ENCODE measurements around the gene CHST2.

CHST2 gene

DNA sequence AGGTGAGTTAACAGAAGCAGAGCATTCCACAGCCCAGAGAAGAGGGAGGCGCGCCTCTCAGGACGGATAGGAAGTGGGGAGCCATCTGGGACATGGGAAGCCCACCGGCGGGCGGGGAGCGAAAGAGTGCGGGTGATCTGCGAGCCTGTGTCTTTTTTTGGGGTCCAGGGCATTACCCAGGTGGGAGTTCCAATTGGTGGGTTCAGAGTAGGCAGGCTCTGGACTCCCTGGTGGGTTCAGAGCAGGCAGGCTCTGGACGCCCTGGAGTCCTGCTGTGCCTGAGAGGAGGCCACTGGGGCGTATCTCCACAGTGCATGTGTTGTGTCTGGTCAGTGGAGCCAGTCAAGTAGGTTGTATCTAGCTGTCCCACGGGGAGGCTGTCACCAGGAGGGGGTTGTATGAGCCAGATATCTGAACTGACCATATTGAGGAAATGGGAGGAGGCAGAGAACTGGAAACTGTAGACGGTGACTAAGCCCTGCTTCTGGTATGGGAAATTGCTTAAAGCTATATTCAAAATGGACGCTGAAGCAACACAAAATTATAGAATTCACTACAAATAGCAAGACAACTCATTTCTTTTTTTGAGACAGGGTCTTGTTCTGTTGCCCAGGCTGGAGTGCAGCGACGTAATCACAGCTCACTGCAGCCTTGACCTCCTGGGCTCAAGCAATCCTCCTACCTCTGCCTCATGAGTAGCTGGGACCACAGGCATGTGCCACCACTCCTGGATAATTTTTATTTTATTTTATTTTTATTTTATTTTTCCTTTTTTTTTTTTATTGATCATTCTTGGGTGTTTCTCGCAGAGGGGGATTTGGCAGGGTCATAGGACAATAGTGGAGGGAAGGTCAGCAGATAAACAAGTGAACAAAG is 34.5 kb upstream of the CHST2 start:
- Histone ChIP-seq H3K4me1 (ENCODE audit: insufficient read depth, low read length) (no peaks in the 10 kb centered on the region), H3K4me3 (ENCODE audit: low read length) (no peak overlapping the region), H3K27me3 (ENCODE audit: insufficient read depth, low read length) (no peaks in the 10 kb centered on the region), H3K9ac (ENCODE audit: low read depth, low read length) (no peak overlapping the region), H3K9me3 (ENCODE audit: insufficient read depth, low read depth, low read length) (peaks cover 3% of the 10 kb centered on the region), H3K27ac (ENCODE audit: low read length) (no peak overlapping the region), H3K36me3 (ENCODE audit: insufficient read depth, low read depth, low read length) (no peaks in the 10 kb centered on the region)

DNA sequence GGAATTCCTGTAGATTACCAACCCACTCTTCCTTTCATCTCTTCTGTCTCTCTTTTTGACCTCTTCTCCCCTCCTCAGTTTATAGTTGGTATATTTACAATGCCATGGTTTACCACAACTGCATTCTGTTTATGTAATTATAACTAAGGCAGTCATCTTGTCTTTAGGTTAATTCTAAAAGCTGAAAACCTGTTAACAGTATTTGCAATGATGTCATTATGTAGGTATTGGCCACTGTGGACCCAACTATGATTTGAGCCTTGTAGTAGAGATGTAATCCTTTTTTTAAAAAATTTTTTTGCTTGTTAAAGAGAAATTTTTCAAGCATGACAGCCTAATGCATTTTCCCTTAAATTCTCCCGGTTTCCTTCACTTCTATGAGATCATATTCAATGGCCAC is 30.7 kb upstream of the CHST2 start:
- no peaks in the 10 kb centered on the region for H3K36me3 ChIP-seq (ENCODE audit: insufficient read depth, low read depth, low read length)
- H3K27me3 ChIP-seq (ENCODE audit: insufficient read depth, low read length) = no peaks in the 10 kb centered on the region
- H3K4me1 ChIP-seq (ENCODE audit: insufficient read depth, low read length) = no peaks in the 10 kb centered on the region
- no peak overlapping the region for H3K9ac ChIP-seq (ENCODE audit: low read depth, low read length)
- H3K4me3 ChIP-seq (ENCODE audit: low read length) = no peak overlapping the region
- H3K9me3 ChIP-seq (ENCODE audit: insufficient read depth, low read depth, low read length) = peaks cover 3% of the 10 kb centered on the region
- H3K27ac ChIP-seq (ENCODE audit: low read length) = no peak overlapping the region

GRCh38 chr3:143089965-143090364 is 29.6 kb upstream of the CHST2 start:
- Histone ChIP-seq H3K27ac (ENCODE audit: low read length) (no peak overlapping the region), H3K9me3 (ENCODE audit: insufficient read depth, low read depth, low read length) (peaks cover 3% of the 10 kb centered on the region), H3K4me1 (ENCODE audit: insufficient read depth, low read length) (no peaks in the 10 kb centered on the region), H3K4me3 (ENCODE audit: low read length) (no peak overlapping the region), H3K27me3 (ENCODE audit: insufficient read depth, low read length) (no peaks in the 10 kb centered on the region), H3K9ac (ENCODE audit: low read depth, low read length) (no peak overlapping the region), H3K36me3 (ENCODE audit: insufficient read depth, low read depth, low read length) (no peaks in the 10 kb centered on the region)

DNA sequence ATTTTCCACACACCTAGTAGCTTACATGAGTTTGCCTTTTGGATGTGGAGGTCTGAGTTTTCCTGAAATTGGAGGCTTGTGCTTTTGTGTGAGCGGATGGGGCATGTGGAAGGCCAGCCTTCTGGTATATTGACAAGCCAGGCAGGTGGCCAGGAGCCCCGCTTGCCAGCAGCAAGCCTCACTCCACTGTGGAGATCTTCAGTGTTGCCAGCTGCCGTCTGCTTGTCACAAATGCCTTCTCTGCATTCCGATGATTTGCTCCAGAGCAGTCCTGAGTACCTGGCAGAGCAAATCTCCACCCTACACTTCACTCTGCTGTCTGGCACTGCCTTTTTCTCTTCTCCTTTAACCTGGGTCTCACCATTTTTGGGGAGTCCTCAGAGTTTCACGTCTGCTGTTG is 29.1 kb upstream of the CHST2 start:
- Histone ChIP-seq H3K36me3 (ENCODE audit: insufficient read depth, low read depth, low read length) (no peaks in the 10 kb centered on the region), H3K4me1 (ENCODE audit: insufficient read depth, low read length) (no peaks in the 10 kb centered on the region), H3K27me3 (ENCODE audit: insufficient read depth, low read length) (no peaks in the 10 kb centered on the region), H3K9me3 (ENCODE audit: insufficient read depth, low read depth, low read length) (no peaks in the 10 kb centered on the region; the same call in 1 of the 2 replicates), H3K27ac (ENCODE audit: low read length) (no peak overlapping the region), H3K4me3 (ENCODE audit: low read length) (no peak overlapping the region), H3K9ac (ENCODE audit: low read depth, low read length) (no peak overlapping the region)

DNA sequence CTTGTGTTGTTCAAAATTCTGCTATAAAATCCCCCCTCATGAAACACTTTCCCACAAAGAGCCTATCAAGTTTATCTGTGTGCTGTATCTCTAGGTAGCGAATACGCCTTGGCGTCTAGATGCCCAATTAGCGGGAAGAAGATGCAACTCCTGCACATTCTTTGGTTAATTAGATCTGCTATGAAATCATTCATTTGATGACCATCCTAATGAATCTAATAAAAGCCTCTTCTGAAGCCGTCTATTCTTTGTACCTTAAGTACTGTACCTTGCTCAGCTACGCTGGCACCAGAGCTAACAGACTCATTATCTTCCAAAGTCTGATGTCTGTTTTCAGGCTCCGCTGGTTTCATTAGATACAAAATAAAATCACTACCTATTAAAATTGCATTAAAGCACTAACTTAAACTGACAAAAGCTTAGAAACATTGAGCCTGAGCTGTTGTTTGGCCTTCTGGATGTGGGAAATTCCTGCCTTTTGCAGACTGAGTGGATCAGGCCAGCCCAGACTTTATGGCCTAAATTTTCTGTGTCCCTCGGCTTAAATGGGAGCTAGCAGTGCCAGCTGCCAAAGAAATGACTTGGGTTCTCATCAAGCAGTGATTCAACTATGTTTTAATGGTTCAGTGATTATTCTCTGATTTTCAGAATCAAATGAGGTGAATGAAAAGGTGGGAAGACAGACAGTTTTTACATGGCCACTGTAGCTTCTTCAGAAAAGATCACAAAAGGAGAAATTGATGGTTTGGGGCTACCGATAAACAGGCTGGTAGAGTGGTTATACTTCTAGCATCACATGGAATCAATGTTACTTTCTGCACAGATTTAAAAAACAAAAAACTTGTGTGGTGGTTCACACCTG is 28.4 kb upstream of the CHST2 start:
- no peaks in the 10 kb centered on the region for H3K36me3 ChIP-seq (ENCODE audit: insufficient read depth, low read depth, low read length)
- no peak overlapping the region for H3K4me3 ChIP-seq (ENCODE audit: low read length)
- H3K9me3 ChIP-seq (ENCODE audit: insufficient read depth, low read depth, low read length) = peaks cover 5% of the 10 kb centered on the region
- no peaks in the 10 kb centered on the region for H3K4me1 ChIP-seq (ENCODE audit: insufficient read depth, low read length)
- H3K27me3 ChIP-seq (ENCODE audit: insufficient read depth, low read length) = no peaks in the 10 kb centered on the region
- H3K9ac ChIP-seq (ENCODE audit: low read depth, low read length) = no peak overlapping the region
- no peak overlapping the region for H3K27ac ChIP-seq (ENCODE audit: low read length)

DNA sequence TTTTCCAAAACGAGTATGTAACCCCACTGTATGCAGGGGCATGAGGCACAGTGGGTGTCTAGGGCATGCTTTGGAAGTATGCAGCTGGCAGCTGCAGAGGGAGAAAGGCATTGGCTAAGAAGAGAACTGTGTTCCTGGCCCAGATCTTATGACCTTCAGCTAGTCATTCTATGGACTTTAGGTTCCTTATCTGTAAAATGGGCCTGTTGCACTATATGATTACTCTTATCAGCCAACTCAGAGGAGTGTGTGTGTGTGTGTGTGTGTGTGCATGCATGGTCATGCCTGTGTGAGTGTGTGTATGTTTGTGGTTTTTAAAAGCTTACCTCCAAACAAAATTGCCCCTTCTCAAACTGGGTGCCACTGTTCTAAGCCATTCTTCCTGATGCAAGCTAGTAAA is 27.4 kb upstream of the CHST2 start:
- no peaks in the 10 kb centered on the region for H3K4me1 ChIP-seq (ENCODE audit: insufficient read depth, low read length)
- H3K4me3 ChIP-seq (ENCODE audit: low read length) = no peak overlapping the region
- H3K9ac ChIP-seq (ENCODE audit: low read depth, low read length) = no peak overlapping the region
- H3K27ac ChIP-seq (ENCODE audit: low read length) = no peak overlapping the region
- peaks cover 14% of the 10 kb centered on the region for H3K9me3 ChIP-seq (ENCODE audit: insufficient read depth, low read depth, low read length)
- H3K27me3 ChIP-seq (ENCODE audit: insufficient read depth, low read length) = no peaks in the 10 kb centered on the region
- no peaks in the 10 kb centered on the region for H3K36me3 ChIP-seq (ENCODE audit: insufficient read depth, low read depth, low read length)

- H3K9me3 ChIP-seq (ENCODE audit: insufficient read depth, low read depth, low read length) = peaks cover 17% of the 10 kb centered on the region
- no peak overlapping the region for H3K4me3 ChIP-seq (ENCODE audit: low read length)
- H3K4me1 ChIP-seq (ENCODE audit: insufficient read depth, low read length) = no peaks in the 10 kb centered on the region
- no peak overlapping the region for H3K9ac ChIP-seq (ENCODE audit: low read depth, low read length)
- no peaks in the 10 kb centered on the region for H3K36me3 ChIP-seq (ENCODE audit: insufficient read depth, low read depth, low read length)
- no peak overlapping the region for H3K27ac ChIP-seq (ENCODE audit: low read length)
- no peaks in the 10 kb centered on the region for H3K27me3 ChIP-seq (ENCODE audit: insufficient read depth, low read length)
These were observed 23.8 kb upstream of the CHST2 start for GRCh38 chr3:143095813-143096212.

DNA sequence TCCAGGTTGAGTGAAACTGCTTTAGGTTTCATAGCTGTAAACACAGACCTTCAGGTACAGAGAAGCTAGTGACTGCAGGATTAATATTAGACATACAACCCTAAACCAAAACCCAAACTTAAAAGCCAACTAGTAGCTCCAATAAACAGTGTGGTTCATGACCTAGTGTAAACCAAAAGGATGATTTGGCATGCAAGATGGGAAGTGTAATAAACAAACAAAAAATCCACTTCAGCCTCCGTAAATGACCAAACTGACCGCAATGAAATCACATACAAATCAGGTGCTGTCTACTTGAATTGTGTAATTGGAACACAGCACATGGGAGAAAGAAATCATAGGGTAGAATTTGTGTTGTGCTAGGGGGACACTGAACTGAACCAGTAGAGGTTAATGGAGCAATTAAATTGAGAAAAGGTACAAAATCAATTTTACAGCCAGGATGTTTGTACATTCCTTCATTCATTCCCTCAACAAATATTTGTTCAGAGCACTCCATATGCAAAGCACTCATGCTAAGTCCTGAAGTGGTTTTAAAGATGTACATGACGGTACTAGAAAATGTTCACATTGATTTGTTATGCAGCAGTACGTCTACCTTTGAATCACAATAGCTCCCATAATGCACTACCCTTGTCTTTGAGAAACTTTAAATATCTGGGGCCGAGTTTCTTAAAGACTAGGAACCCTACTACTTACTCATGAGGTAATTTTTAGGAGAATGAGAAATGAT is 21.4 kb upstream of the CHST2 start:
- H3K9ac ChIP-seq (ENCODE audit: low read depth, low read length) = no peak overlapping the region
- H3K9me3 ChIP-seq (ENCODE audit: insufficient read depth, low read depth, low read length) = peaks cover 17% of the 10 kb centered on the region
- H3K27ac ChIP-seq (ENCODE audit: low read length) = no peak overlapping the region
- H3K36me3 ChIP-seq (ENCODE audit: insufficient read depth, low read depth, low read length) = no peaks in the 10 kb centered on the region
- H3K27me3 ChIP-seq (ENCODE audit: insufficient read depth, low read length) = no peaks in the 10 kb centered on the region
- H3K4me3 ChIP-seq (ENCODE audit: low read length) = no peak overlapping the region
- no peaks in the 10 kb centered on the region for H3K4me1 ChIP-seq (ENCODE audit: insufficient read depth, low read length)

- no peaks in the 10 kb centered on the region for H3K36me3 ChIP-seq (ENCODE audit: insufficient read depth, low read depth, low read length)
- H3K9me3 ChIP-seq (ENCODE audit: insufficient read depth, low read depth, low read length) = peaks cover 21% of the 10 kb centered on the region
- no peaks in the 10 kb centered on the region for H3K27me3 ChIP-seq (ENCODE audit: insufficient read depth, low read length)
- no peaks in the 10 kb centered on the region for H3K4me1 ChIP-seq (ENCODE audit: insufficient read depth, low read length)
- no peak overlapping the region for H3K27ac ChIP-seq (ENCODE audit: low read length)
- no peak overlapping the region for H3K9ac ChIP-seq (ENCODE audit: low read depth, low read length)
- no peak overlapping the region for H3K4me3 ChIP-seq (ENCODE audit: low read length)
These were observed 20.4 kb upstream of the CHST2 start for GRCh38 chr3:143099210-143099609.

- H3K4me1 ChIP-seq (ENCODE audit: insufficient read depth, low read length) = no peaks in the 10 kb centered on the region
- peaks cover 26% of the 10 kb centered on the region for H3K9me3 ChIP-seq (ENCODE audit: insufficient read depth, low read depth, low read length)
- H3K9ac ChIP-seq (ENCODE audit: low read depth, low read length) = no peak overlapping the region
These were observed 19.9 kb upstream of the CHST2 start for GRCh38 chr3:143099690-143100089.

DNA sequence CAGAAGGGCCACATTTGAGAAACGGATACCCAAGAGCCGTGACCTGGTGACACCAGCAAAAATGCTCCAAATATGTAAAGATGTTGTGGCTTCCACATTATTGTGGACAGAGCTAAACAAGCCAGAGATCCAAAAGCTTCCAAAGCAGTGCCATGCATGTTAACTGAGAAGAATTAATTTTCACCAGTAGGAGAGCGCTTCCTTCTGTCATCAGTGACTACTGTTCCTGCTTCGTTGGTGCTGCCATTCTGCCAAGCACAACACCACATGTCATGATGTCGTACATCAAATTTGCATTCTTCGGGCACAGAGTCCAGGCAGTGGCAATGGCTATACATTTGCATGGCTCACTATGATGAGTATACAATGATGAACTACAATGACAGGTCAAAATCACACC is 19.1 kb upstream of the CHST2 start:
- Histone ChIP-seq H3K9me3 (ENCODE audit: insufficient read depth, low read depth, low read length) (peaks cover 33% of the 10 kb centered on the region), H3K27me3 (ENCODE audit: insufficient read depth, low read length) (no peaks in the 10 kb centered on the region), H3K4me1 (ENCODE audit: insufficient read depth, low read length) (no peaks in the 10 kb centered on the region), H3K4me3 (ENCODE audit: low read length) (no peak overlapping the region), H3K9ac (ENCODE audit: low read depth, low read length) (no peak overlapping the region), H3K36me3 (ENCODE audit: insufficient read depth, low read depth, low read length) (no peaks in the 10 kb centered on the region), H3K27ac (ENCODE audit: low read length) (no peak overlapping the region)

More at GRCh38 chr3:143099690-143100089, 19.9 kb upstream of the CHST2 start:
- Histone ChIP-seq H3K27me3 (ENCODE audit: insufficient read depth, low read length) (no peaks in the 10 kb centered on the region), H3K36me3 (ENCODE audit: insufficient read depth, low read depth, low read length) (no peaks in the 10 kb centered on the region), H3K4me3 (ENCODE audit: low read length) (no peak overlapping the region), H3K27ac (ENCODE audit: low read length) (no peak overlapping the region)

Data from iPS-20b (cell line).